Measurements from ENCODE around the gene EXOC2. TPM values are rescaled to one million over a fixed set of nuclear protein-coding genes. Genes with fewer than 3 reads are reported as not detected.

The EXOC2 gene
- total and polyA plus RNA-seq, 12 donors, result 4.9 to 23.7 (median 17.1) TPM

DNA sequence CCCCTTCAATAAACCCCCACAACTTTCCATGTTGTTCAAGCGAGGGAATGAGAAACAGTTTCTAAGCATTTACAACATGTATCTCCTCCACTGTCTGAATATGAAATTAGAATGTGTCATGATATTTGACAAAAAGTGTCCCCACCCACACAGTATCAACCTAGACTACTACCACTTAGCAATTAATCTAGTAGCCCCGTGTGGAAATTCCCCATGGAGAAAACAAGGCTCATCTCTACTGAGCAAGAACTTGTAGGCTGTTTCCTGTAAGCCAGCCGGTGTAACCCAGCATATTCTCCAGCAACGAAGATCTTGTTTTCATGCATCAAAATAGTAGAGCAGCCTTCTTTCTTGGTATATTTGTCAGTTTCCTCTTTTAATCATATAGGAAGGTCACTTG lies 186.4 kb downstream of the EXOC2 start:
- no peak for DNase-seq
- intact Hi-C loops (cut with DNase I), result no loop called here
- Histone ChIP-seq H3K4me3 (no peak overlapping the region), H3K36me3 (replicated peaks in 1 of 2) (no peaks in the 10 kb centered on the region), H3K27ac (no peak overlapping the region), H3K27me3 (no peaks in the 10 kb centered on the region), H3K9me3 (replicated peaks in 1 of 3) (no peaks in the 10 kb centered on the region), H3K4me1 (replicated peaks in 1 of 2) (no peaks in the 10 kb centered on the region)
- WGBS, 4 donors, result 56 to 80% (median 75%) methylated on average over 4 of the region's 4 CpGs
- TF ChIP-seq, protein P1, sequence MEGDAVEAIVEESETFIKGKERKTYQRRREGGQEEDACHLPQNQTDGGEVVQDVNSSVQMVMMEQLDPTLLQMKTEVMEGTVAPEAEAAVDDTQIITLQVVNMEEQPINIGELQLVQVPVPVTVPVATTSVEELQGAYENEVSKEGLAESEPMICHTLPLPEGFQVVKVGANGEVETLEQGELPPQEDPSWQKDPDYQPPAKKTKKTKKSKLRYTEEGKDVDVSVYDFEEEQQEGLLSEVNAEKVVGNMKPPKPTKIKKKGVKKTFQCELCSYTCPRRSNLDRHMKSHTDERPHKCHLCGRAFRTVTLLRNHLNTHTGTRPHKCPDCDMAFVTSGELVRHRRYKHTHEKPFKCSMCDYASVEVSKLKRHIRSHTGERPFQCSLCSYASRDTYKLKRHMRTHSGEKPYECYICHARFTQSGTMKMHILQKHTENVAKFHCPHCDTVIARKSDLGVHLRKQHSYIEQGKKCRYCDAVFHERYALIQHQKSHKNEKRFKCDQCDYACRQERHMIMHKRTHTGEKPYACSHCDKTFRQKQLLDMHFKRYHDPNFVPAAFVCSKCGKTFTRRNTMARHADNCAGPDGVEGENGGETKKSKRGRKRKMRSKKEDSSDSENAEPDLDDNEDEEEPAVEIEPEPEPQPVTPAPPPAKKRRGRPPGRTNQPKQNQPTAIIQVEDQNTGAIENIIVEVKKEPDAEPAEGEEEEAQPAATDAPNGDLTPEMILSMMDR (IDR thresholded peaks at IDR 0.05), result no peak
- no peak for TF ChIP-seq POLR2A (IDR thresholded peaks at IDR 0.05)

DNA sequence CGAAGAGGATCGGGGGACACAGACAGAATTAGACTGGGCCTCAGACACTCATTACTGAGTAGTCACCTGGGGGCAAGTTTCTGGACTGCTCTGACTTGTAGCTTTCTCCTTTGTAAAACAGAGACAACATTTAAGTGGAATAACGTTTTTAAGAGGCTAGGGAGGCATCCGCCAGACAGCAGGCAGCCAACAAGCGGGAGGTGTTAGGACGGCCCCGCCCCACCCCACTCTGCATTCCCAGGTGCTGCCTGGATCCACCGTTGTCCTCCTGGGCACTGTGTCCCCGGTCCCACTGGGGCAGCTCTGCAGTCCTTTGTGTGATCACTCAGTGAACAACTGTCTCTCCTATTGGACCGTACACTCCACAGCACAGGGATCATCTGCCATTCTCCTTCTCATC lies 187.6 kb downstream of the EXOC2 start:
- TF ChIP-seq, protein P1 (IDR thresholded peaks at IDR 0.05), result no peak
- no peak for TF ChIP-seq POLR2A (IDR thresholded peaks at IDR 0.05)
- WGBS, 4 donors, result 87 to 93% (median 91%) methylated on average over 6 to 10 of the region's 10 CpGs

DNA sequence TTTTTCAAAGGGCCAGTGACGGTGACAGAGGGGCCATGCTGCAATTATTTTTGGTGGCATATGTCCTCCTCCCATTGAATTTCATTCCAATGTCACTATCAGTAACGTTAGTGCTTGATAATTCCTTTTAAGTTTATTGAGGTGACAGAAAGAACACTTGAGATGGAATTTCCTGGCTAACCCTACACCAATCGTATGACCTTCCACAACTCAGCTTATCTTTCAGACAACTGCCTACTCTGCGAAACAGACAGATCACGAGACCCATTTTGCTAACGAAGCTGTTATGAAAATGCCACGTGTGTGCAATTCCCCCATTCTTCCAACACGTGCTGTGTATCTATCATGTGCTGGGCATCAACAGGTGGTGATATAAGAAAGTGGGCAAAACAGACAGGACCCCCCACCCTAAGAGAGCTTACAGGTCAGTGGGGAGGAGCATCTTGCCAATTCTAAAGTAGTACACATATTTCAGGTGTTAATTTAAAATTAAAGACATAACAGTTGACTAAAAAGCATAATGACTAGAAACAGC lies 188.4 kb downstream of the EXOC2 start:
- no peak overlapping the region for H3K27ac ChIP-seq
- no peaks in the 10 kb centered on the region for H3K27me3 ChIP-seq
- no peaks in the 10 kb centered on the region for H3K9me3 ChIP-seq (replicated peaks in 1 of 3)
- intact Hi-C loops (cut with DNase I), result no loop called here
- no peak for DNase-seq
- TF ChIP-seq, protein P1 (IDR thresholded peaks at IDR 0.05), result no peak
- no peak for TF ChIP-seq POLR2A (IDR thresholded peaks at IDR 0.05)
- H3K4me3 ChIP-seq, result no peak overlapping the region
- H3K36me3 ChIP-seq (replicated peaks in 1 of 2), result no peaks in the 10 kb centered on the region
- WGBS, 4 donors, result 94 to 95% (median 94%) methylated on average over 8 of the region's 8 CpGs
- no peaks in the 10 kb centered on the region for H3K4me1 ChIP-seq (replicated peaks in 1 of 2)

More for the DNA sequence above, 187.6 kb downstream of the EXOC2 start:
- Histone ChIP-seq H3K4me1 (replicated peaks in 1 of 2) (no peaks in the 10 kb centered on the region), H3K9me3 (replicated peaks in 1 of 3) (no peaks in the 10 kb centered on the region), H3K4me3 (no peak overlapping the region), H3K27ac (no peak overlapping the region), H3K36me3 (replicated peaks in 1 of 2) (no peaks in the 10 kb centered on the region), H3K27me3 (no peaks in the 10 kb centered on the region)
- DNase-seq, result no peak
- intact Hi-C loops (cut with DNase I), result no loop called here

DNA sequence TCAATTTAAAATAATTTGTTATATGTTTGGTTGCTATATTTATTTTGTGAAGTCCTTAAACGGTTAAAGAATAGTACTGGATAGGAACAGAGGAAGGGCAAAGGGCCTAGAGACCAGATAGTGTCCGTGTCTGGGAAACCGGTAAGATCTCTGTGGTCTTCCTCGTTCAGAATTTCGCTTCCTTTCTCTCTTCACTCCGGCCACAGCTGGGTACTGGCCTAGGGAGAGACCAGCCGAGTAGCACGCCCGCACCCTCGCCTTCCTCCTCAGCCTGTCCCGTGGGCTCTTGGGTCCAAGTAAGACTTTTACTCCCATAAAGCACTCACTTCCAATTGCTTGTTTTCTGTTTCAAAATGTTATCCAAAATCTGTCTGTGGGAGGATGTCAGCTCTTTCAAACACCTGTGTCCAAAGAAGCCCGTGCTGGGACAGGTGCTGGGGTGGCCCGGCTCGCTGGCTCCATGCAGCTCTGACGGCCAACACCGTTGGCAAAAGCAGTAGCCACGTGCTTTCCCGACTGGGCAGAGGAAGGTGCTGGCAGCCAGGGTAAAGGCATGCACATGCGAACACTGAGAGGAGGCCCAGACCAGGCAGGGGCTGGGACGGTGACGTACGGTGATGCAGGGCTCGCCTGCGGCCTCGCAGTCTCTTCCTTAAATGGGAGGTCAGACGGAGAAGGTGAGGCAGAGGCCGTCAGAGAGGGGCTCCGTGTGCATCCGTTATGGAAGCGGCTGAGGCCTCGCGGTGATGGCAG lies 189.2 kb downstream of the EXOC2 start:
- Histone ChIP-seq H3K9me3 (replicated peaks in 1 of 3) (no peaks in the 10 kb centered on the region), H3K36me3 (replicated peaks in 1 of 2) (no peaks in the 10 kb centered on the region), H3K4me3 (no peak overlapping the region), H3K27ac (no peak overlapping the region), H3K27me3 (no peaks in the 10 kb centered on the region), H3K4me1 (replicated peaks in 1 of 2) (no peaks in the 10 kb centered on the region)
- TF ChIP-seq, protein P1 (IDR thresholded peaks at IDR 0.05), result no peak
- no peak for TF ChIP-seq POLR2A (IDR thresholded peaks at IDR 0.05)
- intact Hi-C loops (cut with DNase I), result no loop called here
- DNase-seq, result no peak
- WGBS, 4 donors, result 87 to 92% (median 91%) methylated on average over 25 to 32 of the region's 32 CpGs

All from adrenal gland (tissue), 12 donors.